Measurements from ENCODE around the gene KRT31.
"Not testable (repeated sequence)": the region's sequence is repeated elsewhere in the genome, so short reads cannot be mapped to it uniquely, and the experiment has no call there.

The KRT31 gene

GRCh38 chr17:41424111-41424635 is 26.8 kb upstream of the KRT31 start, which contains the start of gene KRT37:
KRT37 (minus strand) TSS chr17:41424585; CDS start chr17:41424523, 62 bp downstream.
- no peak for TF ChIP-seq ZNF274 (IDR thresholded peaks at IDR 0.05; ENCODE audit: low read depth, low read length)
- H3K4me3 ChIP-seq (ENCODE audit: low read length) = no peak within 1 kb of the TSS

DNA sequence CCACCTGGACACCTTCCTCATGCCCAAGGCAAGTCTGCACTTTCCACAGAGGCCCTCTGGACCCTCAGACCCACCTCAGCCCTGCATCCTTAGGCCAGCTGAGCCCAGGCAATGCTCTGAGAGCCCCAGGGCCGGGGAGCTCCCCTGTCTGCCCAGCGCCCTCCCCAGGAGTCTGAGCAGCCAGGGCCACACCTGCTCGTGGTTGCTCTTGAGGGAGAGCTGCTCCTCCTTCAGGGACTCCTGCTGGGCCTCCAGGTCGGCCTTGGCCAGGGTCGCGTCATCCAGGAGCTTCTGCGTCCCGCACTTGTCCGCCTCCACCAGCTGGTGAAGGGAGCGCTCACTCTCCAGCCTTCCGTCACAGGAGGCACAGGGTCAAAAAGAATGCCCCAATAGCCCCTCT is 25.2 kb upstream of the KRT31 start:
- H3K4me3 ChIP-seq (ENCODE audit: low read length) = not testable (repeated sequence)

DNA sequence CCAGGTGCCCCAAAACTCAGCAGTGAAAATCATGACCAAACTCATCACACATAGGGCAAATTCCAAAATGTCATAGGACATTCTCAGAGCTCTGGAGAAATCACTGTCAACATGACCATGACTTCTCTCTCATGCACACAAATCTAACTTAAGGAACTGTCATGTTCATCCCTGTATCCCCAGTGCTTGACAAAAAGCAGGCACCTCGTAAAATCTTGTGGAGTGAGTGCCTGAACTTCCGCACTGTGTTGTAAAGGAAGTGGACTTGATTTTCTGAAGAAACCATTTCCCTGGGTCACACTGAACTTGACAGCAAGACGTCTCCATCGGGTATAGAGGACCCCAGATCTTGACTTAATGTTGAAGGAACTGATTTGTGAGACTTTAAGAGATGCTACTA is 24.2 kb upstream of the KRT31 start:
- TF ChIP-seq ZNF274 (IDR thresholded peaks at IDR 0.05; ENCODE audit: low read depth, low read length) = no peak
- H3K4me3 ChIP-seq (ENCODE audit: low read length) = no peak overlapping the region

DNA sequence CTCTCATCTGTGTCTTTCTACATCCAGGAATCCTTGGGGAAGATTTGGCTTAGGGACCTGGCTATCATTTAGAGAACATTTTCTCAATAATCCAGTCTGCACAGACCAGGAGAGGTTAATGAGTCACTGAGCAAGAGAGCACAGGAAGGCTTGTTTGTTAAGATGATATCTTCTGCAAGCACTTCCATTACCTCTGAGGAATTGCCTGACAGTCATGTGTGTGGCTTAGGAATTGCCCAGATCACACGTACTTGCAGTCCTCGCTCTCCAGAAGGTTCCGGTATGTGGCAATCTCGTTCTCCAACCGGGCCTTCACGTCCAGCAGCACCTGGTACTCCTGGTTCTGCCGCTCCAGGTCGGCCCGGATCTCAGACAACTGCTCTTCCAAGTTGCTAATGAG is 23.7 kb upstream of the KRT31 start:
- no peak for TF ChIP-seq ZNF274 (IDR thresholded peaks at IDR 0.05; ENCODE audit: low read depth, low read length)

GRCh38 chr17:41420134-41420533 is 22.7 kb upstream of the KRT31 start:
- H3K4me3 ChIP-seq (ENCODE audit: low read length) = no peak overlapping the region
- TF ChIP-seq ZNF274 (IDR thresholded peaks at IDR 0.05; ENCODE audit: low read depth, low read length) = no peak

More for the DNA sequence above, 23.7 kb upstream of the KRT31 start:
- H3K4me3 ChIP-seq (ENCODE audit: low read length) = no peak overlapping the region

GRCh38 chr17:41419716-41420115 is 22.3 kb upstream of the KRT31 start:
- no peak for TF ChIP-seq ZNF274 (IDR thresholded peaks at IDR 0.05; ENCODE audit: low read depth, low read length)
- H3K4me3 ChIP-seq (ENCODE audit: low read length) = no peak overlapping the region

GRCh38 chr17:41418116-41418860 is 20.9 kb upstream of the KRT31 start:
- no peak for TF ChIP-seq ZNF274 (IDR thresholded peaks at IDR 0.05; ENCODE audit: low read depth, low read length)
- no peak overlapping the region for H3K4me3 ChIP-seq (ENCODE audit: low read length)

GRCh38 chr17:41417576-41418015 is 20.2 kb upstream of the KRT31 start:
- no peak overlapping the region for H3K4me3 ChIP-seq (ENCODE audit: low read length)
- TF ChIP-seq ZNF274 (IDR thresholded peaks at IDR 0.05; ENCODE audit: low read depth, low read length) = no peak

DNA sequence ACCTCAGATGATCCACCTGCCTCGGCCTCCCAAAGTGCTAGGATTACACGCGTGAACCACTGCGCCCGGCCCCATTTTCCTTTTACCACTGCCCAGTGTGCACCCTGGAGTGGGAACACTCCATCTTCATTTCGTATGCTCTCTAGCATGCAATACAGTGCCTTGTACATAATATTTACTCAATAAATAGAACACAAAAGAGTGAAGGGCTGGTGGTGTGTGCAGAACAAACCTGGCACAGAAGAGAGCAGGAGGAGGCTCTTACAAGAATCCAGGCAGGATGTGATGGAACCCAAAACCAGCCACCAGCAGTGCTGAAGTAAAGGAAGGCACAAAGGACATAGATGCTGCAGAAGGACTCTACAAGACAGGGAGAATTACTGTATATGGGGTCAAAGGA is 19.7 kb upstream of the KRT31 start:
- no peak for TF ChIP-seq ZNF274 (IDR thresholded peaks at IDR 0.05; ENCODE audit: low read depth, low read length)
- H3K4me3 ChIP-seq (ENCODE audit: low read length) = no peak overlapping the region

GRCh38 chr17:41416479-41416878 is 19.1 kb upstream of the KRT31 start:
- no peak overlapping the region for H3K4me3 ChIP-seq (ENCODE audit: low read length)
- no peak for TF ChIP-seq ZNF274 (IDR thresholded peaks at IDR 0.05; ENCODE audit: low read depth, low read length)

GRCh38 chr17:41415833-41416335 is 18.5 kb upstream of the KRT31 start:
- H3K4me3 ChIP-seq (ENCODE audit: low read length) = no peak overlapping the region
- no peak for TF ChIP-seq ZNF274 (IDR thresholded peaks at IDR 0.05; ENCODE audit: low read depth, low read length)

DNA sequence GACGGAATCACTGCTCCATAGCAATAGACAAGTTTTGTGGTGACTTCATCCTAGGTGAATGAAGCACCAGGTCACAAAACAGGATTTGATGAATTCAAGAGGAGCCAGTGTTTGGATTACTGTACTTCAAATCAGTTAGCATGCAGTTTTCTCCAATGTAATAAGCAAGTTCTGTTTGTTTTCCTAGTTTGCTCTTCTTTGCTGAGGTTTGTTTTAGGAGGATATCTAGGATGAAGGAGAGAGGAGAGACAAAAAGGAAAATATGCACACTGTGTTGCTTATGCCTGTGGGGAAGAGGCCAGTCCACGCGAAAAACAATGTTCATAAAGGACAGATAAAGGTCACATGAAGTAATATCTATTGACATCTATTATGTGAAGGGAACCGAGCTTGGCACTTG is 18.0 kb upstream of the KRT31 start:
- no peak for TF ChIP-seq ZNF274 (IDR thresholded peaks at IDR 0.05; ENCODE audit: low read depth, low read length)
- no peak overlapping the region for H3K4me3 ChIP-seq (ENCODE audit: low read length)

DNA sequence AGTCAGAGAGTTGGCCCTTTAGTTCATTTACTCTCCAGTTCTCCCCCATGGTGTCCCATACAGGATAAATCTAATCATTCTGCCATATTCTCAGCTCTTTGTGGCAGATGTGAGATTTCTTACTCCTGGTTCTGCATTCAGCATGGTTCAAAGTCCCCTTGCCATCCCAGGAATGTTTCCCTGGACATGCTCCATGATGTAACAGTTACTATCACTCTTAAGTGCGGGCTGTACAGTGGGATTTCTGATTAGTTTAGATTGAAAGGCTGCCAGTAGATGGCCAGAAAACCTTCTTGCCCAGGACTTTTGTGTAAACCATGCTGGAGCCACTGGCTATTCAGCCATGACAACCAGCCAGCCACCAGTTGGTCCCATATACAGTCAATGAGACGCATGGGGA is 16.6 kb upstream of the KRT31 start:
- H3K4me3 ChIP-seq (ENCODE audit: low read length) = no peak overlapping the region

GRCh38 chr17:41413353-41413957 is 16.0 kb upstream of the KRT31 start:
- no peak for TF ChIP-seq ZNF274 (IDR thresholded peaks at IDR 0.05; ENCODE audit: low read depth, low read length)
- no peak overlapping the region for H3K4me3 ChIP-seq (ENCODE audit: low read length)

More for the DNA sequence above, 16.6 kb upstream of the KRT31 start:
- no peak for TF ChIP-seq ZNF274 (IDR thresholded peaks at IDR 0.05; ENCODE audit: low read depth, low read length)

All from GM08714 (cell line).